SK-MEL-5 (cell line): ENCODE results near the gene NOTCH4. TPM values are rescaled to one million over a fixed set of nuclear protein-coding genes. Genes with fewer than 3 reads are reported as not detected.
"Not testable (repeated sequence)": the region's sequence is repeated elsewhere in the genome, so short reads cannot be mapped to it uniquely, and the experiment has no call there.

ENCODE experiments used
- DNase-seq: peaks from one replicate; pipeline ENCODE4 v3.0.0-alpha.2; 2016; ENCODE audit warnings: low read depth, low spot score
- in situ Hi-C: cut with HindIII; loops from 2 replicates; pipeline ENCODE4 v1.10.0; 2016; ENCODE audit warnings: low sequenced_read_pairs, high pct_unique_total_duplicates, low pct_unique_long_range_greater_than_20kb
- total RNA-seq: library from RNA; depleted of rRNA; stranded (reverse); fragments of >200 nt; shearing (Covaris generic); gene quantifications from 2 replicates; pipeline ENCODE4 v1.2.3, GENCODE V29; 2014

The NOTCH4 gene
- total RNA-seq, 1 experiment from 2014 or later: 1.7 TPM

DNA sequence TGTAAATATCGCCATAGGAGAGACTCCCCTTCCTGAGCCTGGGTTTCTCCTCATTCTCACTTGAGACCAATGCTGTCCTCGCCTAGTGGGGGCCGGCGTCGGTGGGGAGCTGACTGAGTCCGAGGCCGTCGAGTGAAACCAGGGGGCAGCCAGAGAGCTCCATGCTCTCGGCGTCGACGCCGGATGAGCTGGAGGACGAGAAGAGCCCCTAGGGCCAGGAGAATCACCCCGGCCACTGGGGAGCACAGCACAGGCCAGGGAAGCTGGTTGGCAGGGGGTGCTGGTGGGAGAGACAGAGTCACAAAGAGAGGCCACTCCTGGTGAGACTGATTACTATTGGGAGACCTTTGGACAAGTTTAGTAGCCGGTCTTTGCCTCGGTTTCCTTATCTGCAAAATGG is 25.0 kb downstream of the NOTCH4 start:
- DNase-seq: no peak
- in situ Hi-C loops: no loop called here

DNA sequence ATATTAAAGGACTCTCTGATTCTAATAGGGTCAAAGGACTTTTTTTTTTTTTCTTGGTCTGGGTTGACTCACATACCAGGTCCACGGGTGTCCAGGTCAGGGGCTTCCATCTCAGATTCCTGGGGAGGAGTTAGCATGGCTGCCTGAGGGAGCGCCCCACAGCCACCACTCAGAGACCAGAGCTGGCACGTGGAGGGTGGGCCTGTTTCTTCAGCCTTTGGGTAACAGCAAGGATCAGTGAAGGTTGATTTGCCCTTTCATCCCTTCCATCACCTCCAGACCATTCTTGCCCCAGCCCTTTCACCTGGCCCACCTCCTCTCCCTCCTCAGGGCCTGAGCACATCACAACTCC is 25.5 kb downstream of the NOTCH4 start:
- in situ Hi-C loops: no loop called here
- no peak for DNase-seq

DNA sequence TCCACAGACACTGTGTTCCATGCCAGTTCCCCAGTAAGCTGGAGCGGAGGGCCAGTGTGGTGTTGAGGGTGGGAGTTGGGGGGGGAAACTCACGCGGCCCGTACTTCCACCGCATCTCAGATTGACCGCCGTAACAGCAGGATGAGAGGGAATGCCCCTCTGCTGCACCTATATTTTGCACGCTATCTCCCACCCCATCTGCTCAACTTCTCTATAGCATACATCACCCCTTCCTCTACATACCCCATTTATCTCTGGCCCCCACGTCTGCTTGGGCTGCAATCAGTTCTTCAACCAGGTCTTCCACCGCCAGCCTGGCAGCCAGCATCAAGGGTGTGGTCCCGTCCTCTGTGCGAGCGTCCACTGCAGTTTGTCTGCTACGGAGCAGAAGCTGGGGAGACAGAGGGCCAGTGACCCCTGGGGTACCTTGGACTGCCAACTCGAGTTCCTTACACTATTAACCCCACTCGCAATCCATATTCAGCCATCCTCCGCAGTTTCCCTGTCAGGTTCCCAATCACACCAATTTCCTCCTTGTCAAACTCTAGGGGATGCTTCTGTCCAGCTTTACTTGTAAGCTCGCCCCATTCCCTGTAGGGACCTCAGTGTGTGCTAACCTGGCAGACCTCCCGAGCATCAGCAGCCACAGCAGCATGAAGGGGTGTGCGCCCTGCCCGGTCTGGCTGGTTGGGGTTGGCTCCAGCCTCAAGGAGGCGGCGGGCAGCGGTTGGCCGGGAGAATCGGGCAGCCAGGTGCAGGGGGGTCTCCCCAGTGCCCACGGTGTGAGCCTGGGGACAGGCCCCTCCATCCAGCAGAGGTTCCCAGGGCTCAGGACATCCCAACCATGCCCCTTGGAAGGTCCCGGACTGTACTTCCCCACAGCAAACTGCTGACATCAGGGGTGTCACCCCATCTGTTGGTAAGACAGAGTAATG is 26.9 kb downstream of the NOTCH4 start:
- in situ Hi-C loops: no loop called here
- no peak for DNase-seq

DNA sequence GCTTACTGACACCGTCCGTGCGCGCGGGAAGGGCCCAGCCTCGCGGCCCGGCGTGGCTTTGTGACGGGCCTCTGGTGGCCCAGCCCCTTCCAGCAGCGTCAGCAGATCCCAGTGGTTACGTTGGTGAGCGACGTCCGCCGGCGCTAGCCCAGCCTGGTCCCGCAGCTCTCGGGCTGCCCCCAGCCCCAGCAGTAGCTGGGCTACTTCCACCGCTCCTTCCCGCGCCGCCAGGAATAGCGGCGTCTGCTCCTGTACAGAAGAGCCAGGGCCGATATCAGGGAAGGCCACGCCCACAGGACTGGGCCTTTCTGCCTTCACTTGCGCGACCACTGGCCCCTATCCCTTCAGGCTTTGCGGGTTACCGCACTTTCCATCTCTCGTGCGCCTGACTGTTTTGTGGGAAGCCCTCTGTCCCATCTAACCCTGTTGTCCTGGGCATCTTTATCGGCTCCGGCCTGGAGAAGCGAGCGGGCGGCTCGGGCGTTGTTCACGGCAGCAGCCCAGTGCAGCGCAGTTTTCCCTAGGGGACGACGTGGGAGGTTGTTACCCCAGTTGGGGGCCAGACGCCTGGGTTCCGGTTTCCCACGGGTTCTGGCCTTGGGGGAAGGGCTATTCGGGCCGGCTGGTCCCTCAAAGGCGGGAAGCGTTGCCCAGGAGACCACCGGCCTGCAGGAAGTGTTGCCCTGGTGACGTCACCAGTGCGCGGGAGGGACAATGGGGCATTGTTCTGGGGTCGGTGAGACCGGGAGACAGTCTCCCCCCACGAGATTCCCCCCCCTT is 27.8 kb downstream of the NOTCH4 start:
- DNase-seq: peak; percentile 96
- in situ Hi-C loops: no loop called here

DNA sequence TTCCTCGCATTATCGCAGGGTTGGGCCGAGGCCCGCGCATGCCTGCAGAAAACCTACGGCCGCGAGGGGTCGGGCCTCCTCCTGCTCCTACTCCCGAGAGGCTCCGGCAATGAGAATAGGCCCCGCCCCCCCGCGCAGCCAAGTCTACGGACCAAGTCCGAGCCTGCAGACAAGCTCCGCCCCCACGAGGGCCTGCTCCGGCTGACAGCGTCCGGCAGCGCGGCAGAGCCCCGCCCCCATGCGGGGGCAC is 28.3 kb downstream of the NOTCH4 start:
- DNase-seq: peak; percentile 99
- in situ Hi-C loops: no loop called here

DNA sequence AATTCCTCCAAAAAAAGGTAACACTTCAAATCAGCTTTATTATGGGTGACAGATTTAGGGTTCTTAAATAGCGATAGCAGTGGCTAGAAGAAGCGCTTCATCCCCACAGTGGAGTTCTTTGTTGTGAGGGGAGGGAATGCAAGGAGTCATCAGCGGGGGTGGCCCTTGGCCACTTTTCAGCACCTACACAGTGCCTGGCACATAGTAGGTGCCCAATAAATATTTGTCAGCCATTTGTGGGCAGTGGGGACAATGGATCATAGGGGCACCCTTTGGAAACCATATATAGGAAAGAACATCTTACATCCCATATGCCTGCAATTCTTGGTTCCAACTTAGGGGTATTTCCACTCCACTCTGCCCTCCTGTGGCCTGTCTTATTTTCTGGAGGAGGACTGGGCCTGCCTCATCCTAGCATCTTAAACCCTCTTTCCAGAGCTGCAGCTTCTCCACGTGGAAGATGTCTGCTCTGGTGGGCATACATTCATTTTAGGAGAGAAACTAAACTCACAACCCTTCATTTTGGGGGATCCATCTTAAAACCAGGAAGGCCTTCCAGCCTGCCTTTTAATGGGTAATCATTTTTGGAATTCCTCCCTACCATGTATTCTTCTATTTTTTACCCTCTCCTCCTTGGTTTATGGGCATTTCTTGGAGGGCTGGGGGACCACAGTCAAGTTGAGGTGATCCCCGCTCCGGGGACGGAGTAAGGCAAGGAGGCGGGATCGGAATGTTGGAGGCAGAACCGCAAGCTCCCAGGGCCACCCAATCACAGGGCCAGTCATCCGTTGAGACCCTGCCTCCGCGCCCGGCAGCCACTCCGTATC is 28.8 kb downstream of the NOTCH4 start:
- DNase-seq: peak; percentile 77
- in situ Hi-C loops: no loop called here

DNA sequence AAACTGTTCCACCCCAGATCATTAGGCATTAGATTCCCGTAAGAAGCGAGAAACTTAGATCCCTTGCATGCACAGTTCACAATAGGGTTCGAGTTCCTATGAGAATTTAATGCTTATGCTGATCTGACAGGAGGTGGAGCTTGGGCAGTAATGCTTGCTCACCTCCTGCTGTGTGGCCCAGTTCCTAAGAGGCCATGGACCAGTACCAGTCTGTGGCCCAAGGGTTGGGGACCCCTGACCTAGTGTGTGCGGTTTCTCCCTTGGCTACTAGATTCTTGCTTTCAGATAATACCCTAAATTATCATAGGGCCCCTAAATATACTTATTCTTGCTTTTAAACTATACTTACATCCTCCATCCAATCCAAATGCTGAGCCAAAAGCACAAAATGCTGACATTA is 29.5 kb downstream of the NOTCH4 start:
- DNase-seq: no peak
- in situ Hi-C loops: no loop called here

DNA sequence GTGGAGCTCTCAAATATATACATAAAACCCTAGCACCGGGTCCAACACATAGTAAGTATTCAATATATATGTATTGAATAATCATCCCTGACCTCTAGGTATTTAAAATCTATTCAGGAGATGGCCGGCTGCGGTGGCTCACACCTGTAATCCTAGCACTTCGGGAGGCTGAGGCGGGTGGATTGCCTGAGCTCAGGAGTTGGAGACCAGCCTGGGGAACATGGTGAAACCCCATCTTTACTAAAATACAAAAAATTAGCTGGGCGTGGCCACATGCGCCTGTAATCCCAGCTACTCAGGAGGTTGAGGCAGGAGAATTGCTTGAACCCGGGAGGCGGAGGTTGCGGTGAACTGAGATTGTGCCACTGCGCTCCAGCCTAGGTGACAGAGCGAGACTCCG is 30.8 kb downstream of the NOTCH4 start:
- in situ Hi-C loops, DNase-seq: not testable (repeated sequence)

DNA sequence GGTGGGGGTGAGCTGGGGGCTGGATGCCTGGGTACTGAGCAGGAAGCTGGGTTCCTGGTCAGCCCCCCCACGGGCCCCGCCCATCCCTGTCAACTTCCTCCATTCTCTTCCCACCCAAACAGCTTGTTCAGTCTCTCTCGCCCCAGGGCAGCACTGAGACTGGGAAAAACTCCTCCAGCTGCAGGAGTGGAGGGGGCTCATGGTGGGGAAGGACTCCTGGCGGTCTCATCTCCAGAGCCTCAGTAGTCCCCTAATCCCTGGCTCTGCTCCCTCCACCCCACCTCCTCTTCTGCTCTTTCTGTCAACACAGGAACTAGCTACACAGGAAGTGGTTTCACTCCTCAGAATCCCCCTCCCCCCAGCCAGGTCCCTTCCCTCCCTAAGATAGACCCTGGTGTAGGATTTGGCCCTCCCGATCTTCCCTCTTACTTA is 31.2 kb downstream of the NOTCH4 start, which contains the start of gene GPSM3:
Gene GPSM3 (minus strand): TSS at position 36 of the 432 bp plus-strand sequence. CDS start 130 bp downstream, outside the sequence.
- in situ Hi-C loops: no loop called here
- DNase-seq: no peak

DNA sequence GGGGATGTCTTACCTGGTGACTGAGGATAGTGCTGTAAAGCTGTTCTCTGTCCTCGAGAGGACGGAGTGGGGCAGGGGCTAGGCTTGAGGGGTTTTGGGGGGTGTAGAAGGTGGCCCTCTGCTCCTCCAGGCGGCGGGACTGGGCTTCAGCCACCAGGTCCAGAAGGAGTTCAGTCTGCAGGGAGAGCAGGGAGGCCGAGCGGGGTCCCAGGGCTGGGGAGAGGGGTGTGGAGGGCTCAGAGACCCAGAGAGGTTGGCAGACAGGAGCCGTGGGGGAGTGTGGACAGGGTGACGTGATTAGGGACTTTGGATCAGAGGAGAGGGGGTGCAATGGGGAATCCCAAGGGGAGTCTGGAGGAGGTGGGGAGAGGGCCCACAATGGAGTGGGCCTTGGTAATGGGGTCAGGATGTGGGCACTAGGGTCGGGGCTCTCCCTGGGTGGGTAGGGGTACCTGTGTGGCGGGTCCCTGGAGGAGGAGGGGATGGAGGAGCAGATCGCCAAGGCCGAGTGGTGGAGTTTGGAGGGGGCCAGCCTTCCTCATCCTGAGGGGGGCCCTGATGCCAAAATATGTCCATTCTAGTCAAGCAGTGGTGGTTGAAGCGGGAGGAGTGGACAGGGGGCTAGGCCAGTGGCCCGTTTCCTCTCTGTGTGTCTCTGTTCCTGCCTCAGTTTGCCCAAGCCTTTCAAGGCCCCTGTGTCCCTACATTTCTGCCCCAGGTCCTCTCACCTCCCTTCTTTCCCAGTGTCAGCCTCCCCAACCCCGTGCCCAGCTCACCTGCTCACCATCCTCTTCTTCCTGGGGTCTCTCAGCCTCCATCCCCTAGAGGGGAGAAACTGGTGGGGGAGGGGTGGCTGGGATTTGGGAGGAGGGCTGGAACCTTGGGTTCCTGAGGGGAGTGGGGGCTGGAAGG is 31.9 kb downstream of the NOTCH4 start:
- DNase-seq: no peak
- in situ Hi-C loops: no loop called here

DNA sequence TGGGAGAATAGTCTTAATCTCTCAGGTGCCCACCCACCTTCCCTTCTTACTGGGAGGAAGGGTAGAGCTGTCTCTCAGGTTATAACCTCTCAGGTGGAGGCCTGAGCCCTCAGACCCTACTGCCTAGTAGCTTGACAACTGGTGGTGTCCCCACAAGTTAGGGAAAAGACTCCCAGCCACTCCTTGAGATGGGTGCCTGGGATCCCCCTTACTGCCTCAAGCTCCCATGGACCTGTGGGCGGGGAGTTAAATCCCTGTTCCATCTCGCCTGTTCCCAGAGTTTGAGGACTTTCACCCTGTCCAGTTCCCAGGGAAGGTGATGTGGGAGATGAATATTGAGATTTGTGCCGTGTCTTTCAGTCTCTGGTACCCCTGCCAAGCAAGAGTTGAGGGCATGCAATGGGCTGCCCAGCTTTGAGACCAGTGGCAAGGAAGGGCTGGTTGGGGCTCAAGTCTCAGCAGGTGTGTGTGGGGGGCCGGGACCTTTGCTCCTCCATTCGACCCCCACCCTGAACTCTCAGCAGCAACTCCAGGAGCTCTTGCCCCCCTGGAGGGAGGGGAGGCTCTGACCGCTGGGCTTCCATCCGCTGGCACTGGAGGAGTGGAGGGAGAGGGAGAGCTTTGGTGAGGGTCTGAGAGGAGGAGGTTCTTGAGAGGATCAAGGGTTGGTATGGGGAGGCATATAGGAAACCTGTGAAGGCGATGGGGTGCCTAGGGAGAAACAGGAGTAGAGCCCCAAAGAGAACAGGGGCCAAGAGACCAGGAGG is 32.8 kb downstream of the NOTCH4 start:
- DNase-seq: no peak
- in situ Hi-C loops: no loop called here

DNA sequence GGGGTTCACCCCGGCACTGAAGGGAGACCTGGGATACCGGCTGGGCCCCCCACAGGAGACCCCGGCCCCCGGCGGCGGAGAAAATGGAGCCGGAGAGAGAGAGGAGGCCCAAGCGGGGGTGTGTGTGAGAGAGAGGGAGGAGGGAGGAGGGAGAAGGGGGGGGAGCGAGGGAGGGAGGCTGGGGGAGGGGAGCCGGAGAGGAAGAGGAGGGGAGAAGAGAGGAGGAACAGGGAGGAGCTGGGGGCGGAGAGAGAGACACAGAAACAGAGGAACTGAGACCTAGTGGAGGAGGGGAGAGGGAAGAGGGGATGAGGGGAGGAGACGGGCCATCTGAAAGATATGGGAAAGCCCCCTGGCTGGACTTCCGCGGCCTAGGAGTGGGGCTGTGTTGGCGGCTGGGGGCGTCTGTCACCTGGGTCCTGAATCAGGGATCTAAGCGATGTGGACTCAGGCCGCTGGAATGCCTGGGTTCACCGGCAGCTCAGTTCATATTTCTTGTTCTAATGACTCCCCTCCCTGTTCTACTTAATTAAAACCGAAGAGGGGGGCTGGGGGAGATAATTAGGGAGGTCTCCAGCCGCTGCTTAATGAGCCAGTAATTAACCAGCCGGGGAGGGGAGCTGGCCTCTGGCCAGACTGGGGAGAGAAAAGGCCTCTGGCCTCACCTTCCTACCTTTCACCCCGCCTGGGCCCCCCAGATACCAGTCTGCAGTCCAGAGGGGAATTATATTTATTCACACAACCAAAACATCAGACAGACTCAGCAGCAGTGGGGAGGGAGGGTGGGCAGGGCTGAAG is 33.6 kb downstream of the NOTCH4 start, which contains the start of gene PBX2:
Gene PBX2 (minus strand): TSS at position 149 of the 798 bp plus-strand sequence. CDS start 287 bp downstream, outside the sequence.
- peak; percentile 84 for DNase-seq
- in situ Hi-C loops: no loop called here

DNA sequence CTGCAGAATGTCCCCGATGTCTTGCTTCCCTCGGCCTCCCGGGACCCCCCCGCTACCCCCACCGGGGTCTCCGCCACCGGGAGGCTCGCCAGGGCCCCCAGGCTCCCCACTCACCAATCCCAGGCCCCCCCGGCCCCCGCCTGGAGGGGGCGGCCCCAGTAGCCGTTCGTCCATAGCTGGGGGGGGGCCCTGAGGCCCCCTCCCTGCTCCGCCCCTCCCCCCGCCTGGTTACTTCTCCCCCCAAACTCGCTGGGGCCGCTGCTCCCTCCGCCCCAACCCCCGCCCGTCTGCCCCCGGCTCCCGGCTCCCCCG is 34.2 kb downstream of the NOTCH4 start:
- DNase-seq: no peak
- in situ Hi-C loops: no loop called here

DNA sequence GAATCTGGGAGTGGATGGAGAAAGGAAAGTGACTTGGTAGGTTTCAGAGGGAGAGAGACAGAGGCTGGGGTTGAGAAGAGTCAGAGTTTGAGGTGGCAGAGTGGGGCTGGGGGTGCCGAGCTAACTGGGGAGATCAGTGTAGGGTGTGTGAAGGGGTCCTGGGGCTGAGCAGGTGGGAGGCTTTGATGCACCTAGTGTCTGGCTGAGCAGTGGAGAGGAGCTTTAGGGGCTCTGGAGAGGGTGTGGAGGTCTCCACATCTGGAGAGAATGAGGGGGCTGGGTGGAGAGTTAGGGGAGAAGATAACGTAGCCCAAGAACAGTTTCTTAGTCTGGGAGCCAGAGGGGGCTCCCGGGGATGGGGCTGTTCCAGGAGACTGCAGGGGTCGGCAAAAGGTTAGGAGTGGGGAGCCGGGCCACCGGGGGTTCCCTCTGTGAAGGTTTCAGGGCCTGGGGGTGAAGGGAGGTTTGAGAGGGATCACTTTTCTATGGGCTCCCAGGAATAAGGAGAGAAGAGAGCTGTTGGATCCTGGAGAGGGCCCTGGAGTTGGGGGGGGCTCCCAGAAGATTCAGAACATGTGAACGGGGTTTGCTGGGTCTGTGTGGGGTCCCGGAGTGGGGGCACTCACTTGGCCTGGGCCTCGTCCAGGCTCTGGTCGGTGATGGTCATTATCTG is 34.7 kb downstream of the NOTCH4 start:
- in situ Hi-C loops: no loop called here
- DNase-seq: no peak

DNA sequence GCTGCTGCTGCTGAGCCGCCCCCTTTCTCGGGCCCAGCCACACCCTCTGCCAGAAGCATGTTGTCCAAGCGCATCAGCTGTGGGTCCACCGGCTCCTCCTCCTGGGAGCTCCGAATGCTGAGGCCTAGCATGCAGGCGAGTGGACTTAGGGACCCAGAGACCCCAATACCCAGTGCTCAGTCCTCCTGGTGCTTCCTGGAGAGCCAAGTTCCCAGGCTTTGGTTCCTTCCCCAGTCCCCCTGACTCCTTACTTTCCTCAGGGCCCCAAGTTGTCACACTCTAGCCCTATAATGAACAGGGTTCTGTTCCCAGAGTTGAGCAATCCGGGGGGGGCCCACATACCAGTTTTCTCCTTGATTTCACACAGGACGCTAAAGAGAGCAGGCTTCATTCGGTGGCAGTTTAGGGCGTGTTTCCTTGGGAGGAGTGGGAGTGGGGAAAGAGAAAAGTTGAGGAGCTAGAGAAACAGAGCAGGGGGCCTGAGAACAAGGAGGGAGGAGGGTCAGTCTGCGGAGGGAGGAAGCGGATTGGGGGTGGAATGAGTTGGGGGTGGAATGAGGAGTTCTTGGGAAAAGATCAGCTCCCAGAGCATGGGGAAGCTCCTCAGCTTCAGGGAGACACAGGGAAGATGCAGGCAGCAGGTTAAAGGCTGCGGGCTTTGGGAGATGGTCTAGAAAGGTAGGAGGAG is 35.3 kb downstream of the NOTCH4 start:
- no peak for DNase-seq
- in situ Hi-C loops: no loop called here
